MCF 10A (cell line): ENCODE measurements around the gene TMEM37. TPM values are rescaled to one million over a fixed set of nuclear protein-coding genes. Genes with fewer than 3 reads are reported as not detected.

Source experiments
- BruUV-seq: library from RNA; stranded (reverse); fragments of 400-500 nt; replicated peaks from 2 replicates; lab custom pipeline; 2021; lab: Mats Ljungman, UMichigan
- CTCF ChIA-PET: fragments of 300-600 bp; sonication (Branson Sonifier 250); formaldehyde crosslinking; extraction: SDS; loops from one replicate; lab custom pipeline; 2021; ENCODE audit warnings: antibody characterized with exemption, inconsistent platforms; lab: Yijun Ruan, JAX
- POLR2A ChIA-PET: fragments of 300-600, 350-650 bp; sonication (Branson Sonifier 250); formaldehyde crosslinking; extraction: SDS; loops from one replicate; lab custom pipeline; 2020; ENCODE audit warnings: antibody characterized with exemption, inconsistent platforms; lab: Yijun Ruan, JAX
- DNase-seq: peaks from one replicate; pipeline ENCODE4 v3.0.0-alpha.2; 2018; ENCODE audit not compliant: unreplicated experiment
- H3K27ac Mint-ChIP-seq: one replicate; pipeline ENCODE4 v1.8.0; 2022; ENCODE audit warnings: mild to moderate bottlenecking, low read depth, mixed read lengths; ENCODE audit not compliant: unreplicated experiment
- H3K27me3 Mint-ChIP-seq: one replicate; pipeline ENCODE4 v1.8.0; 2022; ENCODE audit warnings: mixed read lengths; ENCODE audit not compliant: insufficient read depth, unreplicated experiment
- H3K36me3 Mint-ChIP-seq: one replicate; pipeline ENCODE4 v1.8.0; 2022; ENCODE audit warnings: mild to moderate bottlenecking, moderate library complexity, mixed read lengths; ENCODE audit not compliant: insufficient read depth, unreplicated experiment
- H3K4me1 Mint-ChIP-seq: one replicate; pipeline ENCODE4 v1.8.0; 2022; ENCODE audit warnings: mixed read lengths; ENCODE audit not compliant: insufficient read depth, unreplicated experiment
- H3K4me3 Mint-ChIP-seq: one replicate; pipeline ENCODE4 v1.8.0; 2022; ENCODE audit warnings: mild to moderate bottlenecking, moderate library complexity, mixed read lengths; ENCODE audit not compliant: unreplicated experiment
- H3K9me3 Mint-ChIP-seq: one replicate; pipeline ENCODE4 v1.8.0; 2022; ENCODE audit warnings: mixed read lengths; ENCODE audit not compliant: unreplicated experiment
- intact Hi-C: fragments of 100-400 bp; cut with micrococcal nuclease; formaldehyde crosslinking; loops from 2 replicates; pipeline ENCODE4 v1.14.1; 2022
- total RNA-seq: library from RNA; stranded (reverse); gene quantifications from 2 replicates; pipeline ENCODE4 v1.2.3, GENCODE V29; 2022
- TF ChIP-seq, protein P1 (sequence below): fragments of 200-600 bp; IDR thresholded peaks from one replicate; pipeline ENCODE4 v1.8.0; 2022; ENCODE audit warnings: antibody characterized with exemption, mild to moderate bottlenecking; ENCODE audit not compliant: unreplicated experiment

TMEM37 gene
- total RNA-seq, 1 experiment from 2014 or later = not detected

DNA sequence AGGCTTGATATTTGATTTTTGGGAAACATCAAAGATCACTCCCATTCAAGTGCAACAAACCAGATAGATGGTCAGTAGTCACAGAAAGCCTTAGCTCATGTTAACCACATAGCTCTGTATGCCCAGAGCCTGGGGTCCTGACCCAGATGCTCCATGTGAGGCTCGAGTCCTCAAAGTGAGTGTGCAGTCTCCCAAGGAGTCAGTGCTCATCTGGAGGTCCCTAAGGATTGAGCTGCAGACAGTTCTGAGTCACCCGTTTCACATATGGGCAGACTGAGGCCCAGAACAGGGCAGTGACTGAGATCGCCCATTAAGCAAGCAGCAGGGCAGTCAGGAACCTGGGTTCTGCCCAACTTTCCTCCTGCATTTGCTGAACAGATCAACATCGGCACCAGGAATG lies 9.2 kb downstream of the TMEM37 start:
- ChIA-PET POLR2A (interaction anchor here (1.4 kb wide), 2 partner anchors 10 to 50 kb away, joined by 3 to 4 read pairs; no protein-coding TSS in a partner anchor), CTCF (interaction anchor here (0.6 to 1.1 kb wide), 2 partner anchors 34 to 54 kb away, joined by 3 to 4 read pairs; no protein-coding TSS in a partner anchor)
- H3K27ac Mint-ChIP-seq = no peak overlapping the region
- no peaks in the 10 kb centered on the region for H3K9me3 Mint-ChIP-seq
- H3K36me3 Mint-ChIP-seq = no peaks in the 10 kb centered on the region
- no TSS peak for BruUV-seq
- no peak for DNase-seq
- H3K4me3 Mint-ChIP-seq = no peak overlapping the region
- no peaks in the 10 kb centered on the region for H3K4me1 Mint-ChIP-seq
- H3K27me3 Mint-ChIP-seq = no peaks in the 10 kb centered on the region
- intact Hi-C loops = no loop called here
- TF ChIP-seq, protein P1, sequence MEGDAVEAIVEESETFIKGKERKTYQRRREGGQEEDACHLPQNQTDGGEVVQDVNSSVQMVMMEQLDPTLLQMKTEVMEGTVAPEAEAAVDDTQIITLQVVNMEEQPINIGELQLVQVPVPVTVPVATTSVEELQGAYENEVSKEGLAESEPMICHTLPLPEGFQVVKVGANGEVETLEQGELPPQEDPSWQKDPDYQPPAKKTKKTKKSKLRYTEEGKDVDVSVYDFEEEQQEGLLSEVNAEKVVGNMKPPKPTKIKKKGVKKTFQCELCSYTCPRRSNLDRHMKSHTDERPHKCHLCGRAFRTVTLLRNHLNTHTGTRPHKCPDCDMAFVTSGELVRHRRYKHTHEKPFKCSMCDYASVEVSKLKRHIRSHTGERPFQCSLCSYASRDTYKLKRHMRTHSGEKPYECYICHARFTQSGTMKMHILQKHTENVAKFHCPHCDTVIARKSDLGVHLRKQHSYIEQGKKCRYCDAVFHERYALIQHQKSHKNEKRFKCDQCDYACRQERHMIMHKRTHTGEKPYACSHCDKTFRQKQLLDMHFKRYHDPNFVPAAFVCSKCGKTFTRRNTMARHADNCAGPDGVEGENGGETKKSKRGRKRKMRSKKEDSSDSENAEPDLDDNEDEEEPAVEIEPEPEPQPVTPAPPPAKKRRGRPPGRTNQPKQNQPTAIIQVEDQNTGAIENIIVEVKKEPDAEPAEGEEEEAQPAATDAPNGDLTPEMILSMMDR = no peak

DNA sequence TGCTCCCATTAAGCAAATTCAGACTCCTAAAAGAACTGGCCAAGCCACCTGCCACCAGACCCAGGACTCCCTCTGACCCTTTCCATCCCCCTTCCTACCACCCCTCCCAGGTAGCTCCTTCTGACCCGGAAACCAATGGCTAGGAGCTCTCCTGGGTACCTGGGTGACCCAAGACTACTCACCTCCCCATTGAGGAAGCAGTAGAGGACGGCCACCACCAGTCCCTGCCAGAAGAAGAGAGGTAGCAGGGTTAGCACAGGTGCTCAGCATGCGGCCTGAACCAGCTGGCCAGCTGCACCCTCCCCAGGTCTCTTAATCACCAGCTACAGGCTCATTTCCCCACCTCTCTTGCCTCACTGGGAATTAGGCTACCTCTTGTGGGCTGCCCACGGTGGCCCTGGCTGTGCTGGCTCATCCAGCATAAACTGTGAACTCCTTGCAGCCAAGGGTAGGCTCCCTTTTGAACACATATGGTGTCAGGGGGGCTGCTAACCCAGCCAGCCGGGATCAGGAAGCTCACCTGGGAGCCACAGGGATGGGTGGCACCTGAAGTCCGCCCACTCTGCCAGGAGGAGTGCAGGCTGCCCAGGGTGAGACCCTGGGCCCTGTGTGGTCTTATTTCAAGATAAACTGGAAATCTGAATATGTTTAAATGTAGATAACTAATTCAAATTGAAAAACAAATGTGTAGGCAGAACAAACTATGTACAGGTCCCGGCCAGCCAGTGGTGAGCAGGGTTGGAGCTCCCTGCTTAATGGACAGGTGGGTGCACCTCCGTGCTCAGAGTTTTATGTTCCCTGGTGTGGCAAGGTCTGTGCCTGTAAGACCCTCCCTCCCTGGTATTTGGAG lies 9.9 kb downstream of the TMEM37 start:
- intact Hi-C loops = no loop called here
- H3K36me3 Mint-ChIP-seq = no peaks in the 10 kb centered on the region
- no peaks in the 10 kb centered on the region for H3K9me3 Mint-ChIP-seq
- DNase-seq = no peak
- TF ChIP-seq, protein P1 = no peak
- no TSS peak for BruUV-seq
- H3K4me1 Mint-ChIP-seq = no peaks in the 10 kb centered on the region
- H3K27ac Mint-ChIP-seq = no peak overlapping the region
- POLR2A ChIA-PET = interaction anchor here (0.6 to 1.4 kb wide), 4 partner anchors 10 to 216 kb away, joined by 3 to 4 read pairs (median 3); partner anchors contain the start of gene TMEM37
- H3K27me3 Mint-ChIP-seq = no peaks in the 10 kb centered on the region
- CTCF ChIA-PET = interaction anchor here (0.7 to 2.0 kb wide), 6 partner anchors 25 to 37 kb away, joined by 3 to 12 read pairs (median 3); no protein-coding TSS in a partner anchor
- H3K4me3 Mint-ChIP-seq = no peak overlapping the region

DNA sequence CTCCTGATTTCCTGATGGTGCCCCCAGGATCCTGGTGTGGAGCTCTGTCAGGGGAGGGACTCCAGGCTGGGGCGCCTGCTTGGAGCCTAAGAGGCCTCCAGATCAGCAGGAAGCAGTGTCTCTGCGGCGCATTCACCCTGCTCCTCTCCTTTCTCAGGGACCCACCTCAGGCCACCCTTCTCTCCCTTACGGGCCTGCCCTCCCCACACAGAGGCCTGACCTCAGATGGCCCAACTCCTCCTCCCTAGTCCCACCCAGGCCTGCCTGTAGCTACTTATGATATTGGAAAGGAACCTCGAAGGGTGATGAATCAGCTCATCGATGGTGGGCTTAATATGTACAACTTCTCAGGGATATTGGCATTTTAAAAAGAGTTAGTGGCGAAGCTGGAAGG lies 10.6 kb downstream of the TMEM37 start:
- BruUV-seq = no TSS peak
- intact Hi-C loops = no loop called here
- Mint-ChIP-seq H3K27me3 (no peaks in the 10 kb centered on the region), H3K4me1 (no peaks in the 10 kb centered on the region), H3K27ac (no peak overlapping the region), H3K4me3 (no peak overlapping the region), H3K36me3 (no peaks in the 10 kb centered on the region), H3K9me3 (no peaks in the 10 kb centered on the region)
- ChIA-PET POLR2A (interaction anchor here (0.5 to 0.9 kb wide), 4 partner anchors 9 to 356 kb away, joined by 3 to 4 read pairs (median 4); partner anchors contain the start of gene TMEM37), CTCF (interaction anchor here (0.7 to 2.0 kb wide), 6 partner anchors 24 to 38 kb away, joined by 3 to 12 read pairs (median 3); no protein-coding TSS in a partner anchor)
- TF ChIP-seq, protein P1 = no peak
- DNase-seq = no peak

DNA sequence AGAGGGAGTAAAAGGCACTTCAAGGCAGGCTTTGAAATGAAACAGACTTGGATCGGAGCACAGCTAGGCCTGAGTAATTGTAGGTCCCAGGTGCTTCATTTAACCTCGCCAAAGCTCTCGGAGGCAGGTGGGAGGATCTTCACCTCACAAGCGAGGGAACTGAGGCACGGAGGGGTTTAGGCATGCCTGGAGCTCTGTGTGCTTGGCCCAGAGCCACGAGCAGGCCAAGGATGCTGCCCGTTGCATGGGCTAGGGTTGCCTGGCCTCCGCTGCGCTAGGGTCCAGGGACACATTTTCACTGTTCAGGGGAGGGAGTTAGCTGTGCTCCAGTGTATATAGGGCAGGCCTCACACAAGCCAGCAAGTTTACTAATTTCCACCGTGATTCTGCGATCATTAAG lies 11.2 kb downstream of the TMEM37 start:
- no peak for DNase-seq
- Mint-ChIP-seq H3K4me3 (no peak overlapping the region), H3K27me3 (no peaks in the 10 kb centered on the region), H3K36me3 (no peaks in the 10 kb centered on the region), H3K27ac (no peak overlapping the region), H3K4me1 (no peaks in the 10 kb centered on the region), H3K9me3 (no peaks in the 10 kb centered on the region)
- intact Hi-C loops = no loop called here
- TF ChIP-seq, protein P1 = no peak
- ChIA-PET POLR2A (interaction anchor here (0.7 to 0.9 kb wide), 2 partner anchors 9 to 213 kb away, joined by 4 read pairs; no protein-coding TSS in a partner anchor), CTCF (interaction anchor here (1.1 to 2.0 kb wide), 2 partner anchors 34 to 36 kb away, joined by 3 to 12 read pairs; no protein-coding TSS in a partner anchor)
- BruUV-seq = no TSS peak
